ENCODE measurements around the gene KIF19.

GRCh38 chr17:74371653-74372147 is 45.7 kb downstream of the KIF19 start:
- TF ChIP-seq CTCF (conservative IDR thresholded peaks at IDR 0.05 in 1 of 2, IDR thresholded peaks at IDR 0.05 in 1 of 2; ENCODE audit: extremely low read depth in 1 of 2, insufficient read depth in 1 of 2, low read depth in 1 of 2, low read length in 2 of 2) (no peak), EZH2 (IDR thresholded peaks at IDR 0.05; ENCODE audit: borderline replicate concordance, low read length) (no peak)
